B cell (primary cell): Measurements from ENCODE around the gene ATRAID. TPM values are rescaled to one million over a fixed set of nuclear protein-coding genes. Genes with fewer than 3 reads are reported as not detected.

Source experiments
- ATAC-seq: fragments of 200-7000 bp; cut with Tn5 transposase; one replicate; pipeline ENCODE4 v1.10.0; 2021; ENCODE audit warnings: low read depth, mild to moderate bottlenecking, moderate number of reproducible peaks, moderate library complexity
- CTCF ChIA-PET: fragments of 350-600 bp; sonication (Branson Sonifier 250); formaldehyde crosslinking; loops from one replicate; lab custom pipeline; 2021; ENCODE audit warnings: antibody characterized with exemption, inconsistent platforms; lab: Charles Lee
- POLR2A ChIA-PET: fragments of 350-600 bp; sonication (Branson Sonifier 250); formaldehyde crosslinking; loops from one replicate; lab custom pipeline; 2021; ENCODE audit warnings: antibody characterized with exemption; lab: Charles Lee
- DNase-seq: peaks from one replicate; pipeline ENCODE4 v3.0.0; 2013
- H2AFZ ChIP-seq: 2 replicates; pipeline ENCODE4 v1.6.1; 2012; ENCODE audit warnings: mild to moderate bottlenecking, low read depth, low read length; ENCODE audit not compliant: insufficient read depth, poor library complexity, severe bottlenecking
- H3K27ac ChIP-seq, 2 donors: 1 replicate in 1 of 2; 2 replicates in 1 of 2; pipeline ENCODE4 v1.5.1; 2012 to 2013; ENCODE audit warnings: low read length in 2 of 2, mild to moderate bottlenecking in 2 of 2, moderate library complexity in 1 of 2
- H3K27me3 ChIP-seq, 4 experiments: fragments of 200-600 bp in 1 of 4; sonication (generic) in 1 of 4; replicated peaks in 1 of 4; 1 replicate in 2 of 4; 2 replicates in 2 of 4; pipeline versions ENCODE4 v1.6.1 to v1.7.0; 2013 to 2016; ENCODE audit warnings: low read length in 3 of 4, mild to moderate bottlenecking in 2 of 4, mixed read lengths in 1 of 4, moderate library complexity in 1 of 4; ENCODE audit not compliant: insufficient read depth in 4 of 4, control insufficient read depth in 3 of 4; ENCODE audit errors: control extremely low read depth in 1 of 4
- H3K36me3 ChIP-seq, 2 experiments: replicated peaks in 1 of 2; 1 replicate in 1 of 2; 2 replicates in 1 of 2; pipeline versions ENCODE4 v1.6.1 to v1.7.1; 2013; ENCODE audit warnings: low read length in 1 of 2; ENCODE audit not compliant: insufficient read depth in 2 of 2, control insufficient read depth in 1 of 2; ENCODE audit errors: control extremely low read depth in 1 of 2, extremely low read depth in 1 of 2
- H3K4me1 ChIP-seq, 2 donors: fragments of 200-600 bp in 1 of 2; sonication (generic) in 1 of 2; 1 replicate in 1 of 2; 2 replicates in 1 of 2; pipeline versions ENCODE4 v1.5.1 to v1.6.1; 2013 to 2017; ENCODE audit warnings: low read length in 2 of 2; ENCODE audit not compliant: control insufficient read depth in 2 of 2, insufficient read depth in 2 of 2
- H3K4me2 ChIP-seq: replicated peaks from 2 replicates; pipeline ENCODE3; 2012; ENCODE audit warnings: mild to moderate bottlenecking, low read depth, low read length; ENCODE audit not compliant: poor library complexity, severe bottlenecking
- H3K4me3 ChIP-seq, 5 experiments: fragments of 200-600 bp in 1 of 5; sonication (generic) in 1 of 5; 1 replicate in 3 of 5; 2 replicates in 2 of 5; pipeline versions ENCODE4 v1.5.1 to v1.7.0; 2011 to 2016; ENCODE audit warnings: low read length in 4 of 5, mild to moderate bottlenecking in 4 of 5, low read depth in 2 of 5, control low read depth in 1 of 5, moderate library complexity in 1 of 5; ENCODE audit not compliant: insufficient read depth in 1 of 5; ENCODE audit errors: control extremely low read depth in 1 of 5, extremely low read depth in 1 of 5
- H3K79me2 ChIP-seq: fragments of 200-600 bp; sonication (generic); one replicate; pipeline ENCODE4 v1.6.0; 2016; ENCODE audit warnings: low read length; ENCODE audit not compliant: control insufficient read depth, insufficient read depth
- H3K9ac ChIP-seq: fragments of 200-600 bp; sonication (generic); 2 replicates; pipeline ENCODE4 v1.6.1; 2017; ENCODE audit warnings: mild to moderate bottlenecking, low read length, moderate library complexity
- H3K9me3 ChIP-seq, 3 donors: one replicate each; pipeline versions ENCODE4 v1.6.1 to v1.7.1; 2013; ENCODE audit warnings: low read length in 2 of 3; ENCODE audit not compliant: control insufficient read depth in 2 of 3, insufficient read depth in 1 of 3; ENCODE audit errors: control extremely low read depth in 1 of 3
- H4K20me1 ChIP-seq: 2 replicates; pipeline ENCODE4 v1.6.0; 2012; ENCODE audit warnings: mild to moderate bottlenecking, low read length; ENCODE audit not compliant: insufficient read depth, control insufficient read depth, poor library complexity, severe bottlenecking
- H3K27ac Mint-ChIP-seq: one replicate; pipeline ENCODE4 v1.8.0; 2021; ENCODE audit warnings: mixed read lengths
- H3K27me3 Mint-ChIP-seq: one replicate; pipeline ENCODE4 v1.8.0; 2021; ENCODE audit warnings: mixed read lengths
- H3K4me1 Mint-ChIP-seq: one replicate; pipeline ENCODE4 v1.8.0; 2021; ENCODE audit warnings: mixed read lengths
- H3K4me3 Mint-ChIP-seq: one replicate; pipeline ENCODE4 v1.8.0; 2021; ENCODE audit warnings: mixed read lengths
- H3K9me3 Mint-ChIP-seq: one replicate; pipeline ENCODE4 v1.8.0; 2022; ENCODE audit warnings: mixed read lengths; ENCODE audit not compliant: insufficient read depth
- EZH2 ChIP-seq: IDR thresholded peaks from 2 replicates; pipeline ENCODE4 v1.6.1; 2012; ENCODE audit warnings: borderline replicate concordance, low read depth, mild to moderate bottlenecking, moderate library complexity, low read length; ENCODE audit not compliant: insufficient read depth, poor library complexity, severe bottlenecking
- WGBS: methylation state at CpG from one replicate; pipeline ENCODE4 v1.1.5; 2013; ENCODE audit warnings: missing lambda C conversion rate; ENCODE audit not compliant: insufficient coverage; 5-methylcytosine and 5-hydroxymethylcytosine counted together
- intact Hi-C: fragments of 100-400 bp; cut with micrococcal nuclease; formaldehyde crosslinking; loops from one replicate; pipeline ENCODE4 v1.10.0; 2022
- polyA plus RNA-seq: library from polyadenylated mRNA; depleted of rRNA; stranded (reverse); fragments of >200 nt; gene quantifications from 2 replicates; pipeline ENCODE4 v1.2.3, GENCODE V29; 2012
- total RNA-seq, 2 donors: library from RNA; stranded (reverse); fragments of 120-200 nt in 1 of 2; gene quantifications; 1 replicate in 1 of 2; 2 replicates in 1 of 2; pipeline versions ENCODE4 v1.2.3 to v1.2.4, GENCODE V29; 2013 to 2022
- TF ChIP-seq, protein P1 (sequence below): fragments of 200-600 bp; IDR thresholded peaks from one replicate; pipeline ENCODE4 v1.8.0; 2022; ENCODE audit warnings: antibody characterized with exemption, mild to moderate bottlenecking

ATRAID gene
- total and polyA plus RNA-seq, 2 donors (not counting 1 experiment from before 2014, with no cell fraction given), result 88.8 to 117 TPM

- no peak overlapping the region for H3K27ac ChIP-seq
- Mint-ChIP-seq H3K27me3 (peaks cover 12% of the 10 kb centered on the region), H3K9me3 (no peaks in the 10 kb centered on the region), H3K27ac (no peak overlapping the region), H3K4me3 (no peak overlapping the region), H3K4me1 (no peaks in the 10 kb centered on the region)
- ChIA-PET POLR2A (no interaction called here), CTCF (interaction anchor here (1.3 to 1.5 kb wide), 2 partner anchors 17 to 93 kb away, joined by 3 to 4 read pairs; no protein-coding TSS in a partner anchor)
- no peak for ATAC-seq
- TF ChIP-seq, protein P1, sequence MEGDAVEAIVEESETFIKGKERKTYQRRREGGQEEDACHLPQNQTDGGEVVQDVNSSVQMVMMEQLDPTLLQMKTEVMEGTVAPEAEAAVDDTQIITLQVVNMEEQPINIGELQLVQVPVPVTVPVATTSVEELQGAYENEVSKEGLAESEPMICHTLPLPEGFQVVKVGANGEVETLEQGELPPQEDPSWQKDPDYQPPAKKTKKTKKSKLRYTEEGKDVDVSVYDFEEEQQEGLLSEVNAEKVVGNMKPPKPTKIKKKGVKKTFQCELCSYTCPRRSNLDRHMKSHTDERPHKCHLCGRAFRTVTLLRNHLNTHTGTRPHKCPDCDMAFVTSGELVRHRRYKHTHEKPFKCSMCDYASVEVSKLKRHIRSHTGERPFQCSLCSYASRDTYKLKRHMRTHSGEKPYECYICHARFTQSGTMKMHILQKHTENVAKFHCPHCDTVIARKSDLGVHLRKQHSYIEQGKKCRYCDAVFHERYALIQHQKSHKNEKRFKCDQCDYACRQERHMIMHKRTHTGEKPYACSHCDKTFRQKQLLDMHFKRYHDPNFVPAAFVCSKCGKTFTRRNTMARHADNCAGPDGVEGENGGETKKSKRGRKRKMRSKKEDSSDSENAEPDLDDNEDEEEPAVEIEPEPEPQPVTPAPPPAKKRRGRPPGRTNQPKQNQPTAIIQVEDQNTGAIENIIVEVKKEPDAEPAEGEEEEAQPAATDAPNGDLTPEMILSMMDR, result no peak
- no peak for TF ChIP-seq EZH2
- no peak overlapping the region for H2AFZ ChIP-seq
- no peak overlapping the region for H3K4me3 ChIP-seq
- H3K27me3 ChIP-seq, result no peaks in the 10 kb centered on the region
- H4K20me1 ChIP-seq, result no peaks in the 10 kb centered on the region
- DNase-seq, result no peak
- no peaks in the 10 kb centered on the region for H3K4me1 ChIP-seq
- H3K79me2 ChIP-seq, result no peaks in the 10 kb centered on the region
- no peak overlapping the region for H3K4me2 ChIP-seq
- H3K9me3 ChIP-seq, result no peaks in the 10 kb centered on the region
- no peaks in the 10 kb centered on the region for H3K36me3 ChIP-seq
- WGBS, result 93% methylated on average over 3 of the region's 6 CpGs
- intact Hi-C loops, result no loop called here
- H3K9ac ChIP-seq, result no peak overlapping the region
These were observed 25.1 kb upstream of the ATRAID start for GRCh38 chr2:27186613-27187345.

DNA sequence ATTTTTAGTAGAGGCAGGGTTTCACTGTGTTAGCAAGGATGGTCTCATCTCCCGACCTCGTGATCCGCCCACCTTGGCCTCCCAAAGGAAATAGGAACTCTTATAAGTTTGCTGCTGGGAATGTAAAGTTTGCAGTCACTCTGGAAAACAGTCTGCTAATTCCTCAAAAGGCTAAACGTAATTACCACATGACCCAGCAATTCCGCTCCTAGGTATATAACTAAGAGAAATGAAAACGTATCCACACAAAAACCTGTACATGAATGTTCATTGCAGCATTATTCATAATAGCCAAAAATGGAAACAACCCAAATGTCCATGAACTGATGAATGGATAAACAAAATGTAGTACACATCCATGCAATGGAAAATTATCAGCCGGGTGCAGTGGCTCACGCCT lies 21.9 kb upstream of the ATRAID start:
- Mint-ChIP-seq H3K27ac (no peak overlapping the region), H3K27me3 (no peaks in the 10 kb centered on the region), H3K4me3 (no peak overlapping the region), H3K9me3 (no peaks in the 10 kb centered on the region), H3K4me1 (no peaks in the 10 kb centered on the region)
- H4K20me1 ChIP-seq, result no peaks in the 10 kb centered on the region
- no CpG with 5 or more reads among the region's 8 CpGs for WGBS
- H3K79me2 ChIP-seq, result no peaks in the 10 kb centered on the region
- no peaks in the 10 kb centered on the region for H3K4me1 ChIP-seq
- TF ChIP-seq, protein P1, result no peak
- TF ChIP-seq EZH2, result no peak
- no peaks in the 10 kb centered on the region for H3K9me3 ChIP-seq
- intact Hi-C loops, result no loop called here
- H3K27me3 ChIP-seq, result no peaks in the 10 kb centered on the region
- POLR2A ChIA-PET, result no interaction called here
- CTCF ChIA-PET, result interaction anchor here (3.2 to 3.7 kb wide), 2 partner anchors 94 to 228 kb away, joined by 11 to 71 read pairs; no protein-coding TSS in a partner anchor
- no peaks in the 10 kb centered on the region for H3K36me3 ChIP-seq
- DNase-seq (no peak), ATAC-seq (no peak)
- no peak overlapping the region for H3K27ac ChIP-seq
- H3K4me3 ChIP-seq, result no peak overlapping the region
- no peak overlapping the region for H3K4me2 ChIP-seq
- H3K9ac ChIP-seq, result no peak overlapping the region
- no peak overlapping the region for H2AFZ ChIP-seq
